Peyer's patch (tissue), 4 donors: ENCODE results near the gene PMPCA.

Source experiments
- POLR2A ChIP-seq, 2 donors: fragments of 450-650 bp; IDR thresholded peaks; one replicate each; pipeline ENCODE4 v1.5.1; 2017; ENCODE audit warnings: antibody characterized with exemption in 2 of 2, mild to moderate bottlenecking in 2 of 2, moderate library complexity in 2 of 2
- TF ChIP-seq, protein P1 (sequence below), 6 experiments: fragments of 450-650 bp in 4 of 6; fragments of 200-600 bp in 2 of 6; sonication (generic) in 1 of 6; IDR thresholded peaks; one replicate each; pipeline ENCODE4 v1.5.1; 2017 to 2019; ENCODE audit warnings: antibody characterized with exemption in 6 of 6, mild to moderate bottlenecking in 3 of 6, moderate library complexity in 1 of 6

DNA sequence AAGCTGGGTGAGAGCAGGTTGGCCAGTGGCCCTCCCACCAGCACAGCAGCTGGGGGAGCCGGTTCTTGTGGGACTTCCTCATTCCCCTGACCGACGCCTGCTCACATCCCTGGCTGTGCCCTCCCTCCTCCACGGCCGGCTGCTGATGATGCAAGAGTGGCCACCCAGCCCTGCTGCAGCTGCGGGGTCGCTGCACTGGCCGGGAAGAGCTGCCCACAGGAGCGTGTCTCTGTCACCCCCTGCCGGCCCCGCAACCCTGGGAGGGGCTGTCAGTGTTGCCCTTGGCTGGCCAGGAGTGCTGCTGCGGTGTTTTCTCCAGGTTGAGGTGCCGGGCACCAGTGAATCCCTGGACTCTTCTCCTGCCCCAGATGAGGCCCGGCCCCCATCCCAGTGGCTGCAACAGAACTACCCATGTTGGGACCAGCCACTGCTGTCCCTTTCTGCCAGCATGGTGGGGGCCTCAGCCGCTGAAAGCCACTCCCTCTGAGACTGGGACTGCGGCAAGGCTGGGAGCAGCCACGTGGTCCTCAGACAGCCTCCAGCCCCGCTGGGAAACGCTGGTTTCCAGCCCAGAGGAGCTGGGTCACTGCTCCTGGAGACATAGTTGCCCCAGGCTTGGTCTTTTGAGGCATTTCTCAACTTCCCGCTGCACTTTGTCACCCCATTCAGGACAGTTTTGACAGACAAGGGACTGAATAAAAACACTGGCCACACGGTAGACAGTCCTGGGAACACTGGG lies 37.7 kb upstream of the PMPCA start:
- TF ChIP-seq, protein P1, sequence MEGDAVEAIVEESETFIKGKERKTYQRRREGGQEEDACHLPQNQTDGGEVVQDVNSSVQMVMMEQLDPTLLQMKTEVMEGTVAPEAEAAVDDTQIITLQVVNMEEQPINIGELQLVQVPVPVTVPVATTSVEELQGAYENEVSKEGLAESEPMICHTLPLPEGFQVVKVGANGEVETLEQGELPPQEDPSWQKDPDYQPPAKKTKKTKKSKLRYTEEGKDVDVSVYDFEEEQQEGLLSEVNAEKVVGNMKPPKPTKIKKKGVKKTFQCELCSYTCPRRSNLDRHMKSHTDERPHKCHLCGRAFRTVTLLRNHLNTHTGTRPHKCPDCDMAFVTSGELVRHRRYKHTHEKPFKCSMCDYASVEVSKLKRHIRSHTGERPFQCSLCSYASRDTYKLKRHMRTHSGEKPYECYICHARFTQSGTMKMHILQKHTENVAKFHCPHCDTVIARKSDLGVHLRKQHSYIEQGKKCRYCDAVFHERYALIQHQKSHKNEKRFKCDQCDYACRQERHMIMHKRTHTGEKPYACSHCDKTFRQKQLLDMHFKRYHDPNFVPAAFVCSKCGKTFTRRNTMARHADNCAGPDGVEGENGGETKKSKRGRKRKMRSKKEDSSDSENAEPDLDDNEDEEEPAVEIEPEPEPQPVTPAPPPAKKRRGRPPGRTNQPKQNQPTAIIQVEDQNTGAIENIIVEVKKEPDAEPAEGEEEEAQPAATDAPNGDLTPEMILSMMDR (IDR thresholded peaks at IDR 0.05) = peak in 1 of 6 experiments; percentile 4
- no peak for TF ChIP-seq POLR2A (IDR thresholded peaks at IDR 0.05)
